ENCODE measurements around the gene ASXL2. TPM values are rescaled to one million over a fixed set of nuclear protein-coding genes. Genes with fewer than 3 reads are reported as not detected.
"Not testable (repeated sequence)": the region's sequence is repeated elsewhere in the genome, so short reads cannot be mapped to it uniquely, and the experiment has no call there.

Gene ASXL2
- total RNA-seq, 1 donor from 2014 or later = 7.3 TPM

DNA sequence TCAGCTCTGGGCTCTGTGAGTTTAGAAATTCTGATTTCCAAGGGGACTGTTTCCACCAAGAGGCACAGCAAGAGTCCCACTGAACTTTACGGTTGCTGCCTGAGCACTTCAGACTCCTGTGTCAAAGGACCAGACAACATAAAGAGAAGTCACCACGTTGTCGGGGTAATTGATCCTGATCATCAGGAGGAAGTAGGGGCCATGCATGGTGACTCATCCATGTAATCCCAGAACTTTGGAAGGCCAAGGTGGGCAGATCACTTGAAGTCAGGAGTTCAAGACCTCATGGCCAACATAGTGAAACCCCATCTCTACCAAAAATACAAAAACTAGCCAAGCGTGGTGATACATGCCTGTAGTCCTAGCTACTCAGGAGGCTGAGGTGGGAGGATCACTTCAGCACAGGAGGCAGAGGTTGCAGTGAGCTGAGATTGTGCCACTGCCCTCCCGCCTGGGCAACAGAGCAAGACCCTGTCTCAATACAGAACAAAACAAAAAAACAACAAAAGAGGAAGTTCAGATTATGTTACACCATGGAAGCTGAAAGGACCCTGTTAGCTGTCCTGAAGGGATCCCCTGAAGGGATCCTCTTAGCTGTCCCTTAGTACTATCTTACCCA lies 9.4 kb upstream of the ASXL2 start:
- DNase-seq = no peak

DNA sequence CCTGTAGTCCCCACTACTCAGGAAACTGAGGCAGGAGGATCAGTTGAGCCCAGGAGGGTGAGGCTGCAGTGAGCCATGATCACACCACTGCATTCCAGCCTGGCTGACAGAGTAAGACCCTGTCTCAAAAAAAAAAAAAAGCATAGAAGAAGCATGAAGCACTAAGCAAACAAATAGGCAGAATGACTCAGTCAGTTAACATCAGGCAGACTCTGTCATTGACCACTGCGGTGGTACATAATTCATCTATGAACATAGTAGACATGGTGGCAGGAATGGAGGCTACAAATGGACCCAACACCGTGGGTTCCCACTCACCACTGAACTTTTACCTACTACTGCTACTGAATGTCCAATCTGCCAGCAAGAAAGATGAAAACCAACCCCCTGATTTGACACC lies 7.6 kb upstream of the ASXL2 start:
- no peak for DNase-seq

DNA sequence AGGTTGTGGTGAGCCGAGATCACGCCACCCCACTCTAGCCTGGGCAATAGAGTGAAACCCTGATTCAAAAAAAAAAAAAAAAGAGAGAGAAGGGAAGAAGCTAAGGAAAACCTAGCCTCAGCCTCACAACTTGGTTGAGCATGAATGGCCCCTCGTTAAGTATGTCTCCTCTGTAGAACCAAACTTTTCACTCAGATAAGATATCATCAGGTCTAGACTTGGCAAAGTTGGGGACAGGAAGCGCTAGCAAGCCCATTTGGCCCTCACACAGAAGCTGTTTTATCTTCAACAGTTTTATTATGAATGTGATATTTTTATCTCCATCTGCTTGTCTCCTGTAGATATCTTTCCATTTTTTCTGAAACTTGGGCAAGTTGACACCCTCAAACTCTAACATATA lies 3.5 kb upstream of the ASXL2 start:
- no peak for DNase-seq

GRCh38 chr2:25879133-25879730 lies 945 bp upstream of the ASXL2 start:
- no peak for DNase-seq

DNA sequence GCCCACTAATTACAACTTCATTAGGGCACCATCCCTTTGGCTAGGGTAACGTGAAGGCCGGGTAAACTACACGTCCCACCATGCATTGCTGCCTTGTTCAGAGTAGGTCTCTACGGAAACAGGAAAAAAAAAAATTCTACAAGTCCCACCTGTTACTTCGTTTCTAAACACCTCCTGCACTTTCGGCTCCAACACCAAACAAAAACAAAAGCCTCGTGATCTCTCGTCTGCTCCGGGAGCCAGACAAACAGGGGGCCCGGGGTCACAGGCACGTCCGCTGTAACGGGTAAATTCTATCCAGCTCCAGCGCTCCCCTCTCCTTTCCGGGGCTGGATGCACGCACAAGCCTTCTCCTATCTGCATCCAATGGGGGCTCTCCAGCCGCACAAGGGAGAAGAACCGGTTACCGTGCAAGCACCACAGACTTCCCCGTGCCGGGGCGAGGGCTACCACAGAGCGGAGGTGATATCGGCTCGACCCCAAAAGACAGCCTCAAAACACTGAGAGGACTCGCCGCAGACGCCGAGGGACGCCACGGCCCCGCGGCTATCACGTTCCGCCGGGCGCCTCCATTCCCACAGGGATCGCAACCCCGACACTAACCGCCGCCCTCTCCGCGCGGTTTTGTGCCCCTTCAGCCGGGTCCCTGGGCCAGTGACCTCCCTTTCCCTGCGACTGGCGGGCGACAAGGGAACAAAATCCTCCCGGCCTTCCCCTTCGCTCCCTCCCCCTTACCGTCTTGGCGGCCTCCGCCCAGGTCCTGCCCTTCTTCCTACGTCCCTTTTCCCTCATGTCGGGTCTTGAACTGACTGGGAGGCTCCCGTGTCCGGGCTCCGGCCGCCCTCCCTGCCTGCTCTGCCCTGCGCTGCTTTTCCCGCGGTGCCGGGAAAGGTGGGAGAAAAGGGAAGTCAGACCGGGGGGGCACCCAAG lies 591 bp downstream of the ASXL2 start:
- peak; percentile 72 for DNase-seq

DNA sequence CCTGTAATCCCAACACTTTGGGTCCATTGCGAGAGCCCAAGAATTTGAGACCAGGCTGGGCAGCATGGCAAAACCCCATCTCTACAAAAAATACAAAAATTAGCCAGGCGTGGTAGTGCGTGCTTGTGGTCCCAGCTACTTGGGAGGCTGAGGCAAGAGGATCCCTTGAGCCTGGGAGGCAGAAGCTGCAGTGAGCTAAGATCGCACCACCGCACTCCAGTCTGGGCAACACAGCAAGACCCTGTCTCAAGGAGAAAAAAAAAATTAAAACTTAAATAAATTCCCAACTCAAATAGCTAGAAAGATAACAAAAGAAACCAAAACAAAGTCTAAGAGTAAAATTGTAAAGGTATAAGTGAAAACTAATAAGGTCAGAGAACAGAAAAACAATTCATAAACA lies 6.2 kb downstream of the ASXL2 start:
- no peak for DNase-seq

DNA sequence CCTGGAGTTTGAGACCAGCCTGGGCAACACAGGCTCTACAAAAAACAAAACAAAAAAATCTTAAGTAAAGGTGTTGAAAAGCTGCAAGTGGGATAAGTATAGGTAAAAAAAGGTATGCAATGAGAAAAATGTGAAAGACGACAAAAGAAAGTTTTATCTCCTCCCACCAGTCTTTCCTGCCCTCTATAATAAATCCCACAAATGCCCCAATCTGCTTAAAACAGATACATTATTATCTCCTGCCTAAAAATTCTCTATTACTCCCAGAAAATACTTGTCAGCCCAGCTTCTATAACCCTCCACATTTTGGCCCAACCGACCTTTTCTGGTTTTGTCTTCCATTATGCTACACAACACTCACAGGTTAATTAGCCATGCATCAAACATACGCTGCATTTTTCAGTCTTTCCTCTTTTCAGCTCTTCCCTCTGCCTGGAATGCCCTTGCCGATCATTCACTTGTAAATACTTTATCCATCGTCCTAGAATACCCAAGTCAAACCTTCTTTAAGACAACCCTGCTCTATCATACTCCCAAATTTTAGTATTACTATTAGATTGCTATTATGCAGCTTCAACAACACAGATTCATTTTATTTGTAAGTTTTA lies 10.8 kb downstream of the ASXL2 start:
- DNase-seq = no peak

GRCh38 chr2:25856377-25856776 lies 21.9 kb downstream of the ASXL2 start:
- no peak for DNase-seq

DNA sequence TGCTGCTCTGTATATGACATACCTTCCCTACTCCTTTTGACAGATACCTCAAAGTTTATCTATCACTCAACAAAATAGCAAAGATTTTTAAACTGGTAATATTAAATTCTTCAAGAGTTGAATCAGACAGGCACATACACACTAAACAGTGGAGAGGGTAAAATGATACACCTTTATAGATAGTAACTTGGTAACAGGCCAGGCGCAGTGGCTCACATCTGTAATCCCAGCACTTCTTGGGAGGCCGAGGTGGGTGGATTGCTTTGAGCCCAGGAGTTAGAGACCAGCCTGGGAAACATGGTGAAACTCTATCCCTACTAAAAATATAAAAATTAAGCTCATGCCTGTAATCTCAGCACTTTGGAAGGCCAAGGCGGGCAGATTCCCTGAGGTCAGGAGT lies 23.2 kb downstream of the ASXL2 start:
- DNase-seq = no peak

- DNase-seq = no peak
Measured at GRCh38 chr2:25854613-25855012, 23.7 kb downstream of the ASXL2 start.

DNA sequence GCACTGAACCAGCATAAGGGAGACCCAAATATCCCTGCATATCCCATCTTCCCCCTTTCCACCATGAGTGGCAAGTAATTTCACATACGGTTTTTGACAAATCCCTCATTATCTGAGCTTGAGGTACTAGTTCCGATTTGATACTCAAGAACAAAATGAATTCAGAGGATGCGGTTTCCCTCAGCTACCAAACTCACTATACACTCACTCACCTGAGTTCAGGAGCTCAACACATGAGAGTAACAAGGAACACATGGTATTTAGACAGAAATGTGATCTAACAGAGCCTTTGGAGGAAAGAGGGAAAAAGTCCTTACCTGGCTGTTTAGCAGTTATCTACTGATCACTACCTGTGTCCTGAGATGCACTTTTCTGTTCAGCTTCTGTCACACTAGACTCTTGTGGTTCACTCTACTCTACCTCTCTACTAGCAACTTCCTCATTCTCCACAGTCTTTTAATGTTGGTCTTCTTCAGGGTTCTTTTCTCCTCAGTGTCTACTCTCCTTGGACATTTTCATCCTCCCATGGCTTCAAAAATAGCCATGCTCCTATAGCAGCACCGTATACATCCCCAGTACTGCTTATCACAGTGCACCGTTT lies 25.1 kb downstream of the ASXL2 start:
- DNase-seq = no peak

GRCh38 chr2:25851740-25852503 lies 26.4 kb downstream of the ASXL2 start:
- peak; percentile 85 for DNase-seq

DNA sequence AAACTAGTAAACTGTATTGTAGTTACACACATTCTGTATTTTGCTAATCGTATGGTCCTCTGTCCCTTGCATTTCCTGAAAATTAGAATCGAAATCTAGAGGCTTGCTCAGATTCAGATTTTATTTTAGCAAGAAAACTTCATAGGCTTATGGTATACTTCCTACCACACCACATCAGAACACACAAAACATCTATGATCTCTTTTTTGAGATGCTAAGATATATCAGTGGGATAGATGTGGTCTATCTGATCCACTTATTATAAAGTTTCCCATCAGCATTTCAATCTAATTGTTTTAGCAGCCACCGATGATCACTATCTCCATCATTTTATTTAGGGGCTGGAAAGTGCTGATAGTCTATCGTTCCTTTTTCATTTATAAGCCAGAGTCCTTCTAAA lies 27.9 kb downstream of the ASXL2 start:
- not testable (repeated sequence) for DNase-seq

DNA sequence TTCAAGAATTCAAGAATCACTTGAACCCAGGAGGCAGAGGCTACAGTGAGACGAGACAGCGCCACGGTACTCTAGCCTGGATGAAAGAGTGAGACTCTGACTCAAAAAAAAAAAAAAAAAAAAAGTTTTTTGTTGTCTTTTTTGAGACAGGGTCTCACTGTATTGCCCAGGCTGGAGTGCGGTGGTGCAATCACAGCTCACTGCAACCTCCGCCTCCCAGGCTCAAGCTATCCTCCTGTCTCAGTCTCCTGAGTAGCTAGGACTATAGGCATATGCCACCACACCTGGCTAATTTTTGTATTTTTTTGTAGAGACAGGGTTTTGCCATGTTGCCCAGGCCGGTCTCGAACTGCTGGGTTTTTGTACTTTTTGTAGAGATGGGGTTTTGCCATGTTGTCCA lies 28.9 kb downstream of the ASXL2 start:
- DNase-seq = not testable (repeated sequence)

DNA sequence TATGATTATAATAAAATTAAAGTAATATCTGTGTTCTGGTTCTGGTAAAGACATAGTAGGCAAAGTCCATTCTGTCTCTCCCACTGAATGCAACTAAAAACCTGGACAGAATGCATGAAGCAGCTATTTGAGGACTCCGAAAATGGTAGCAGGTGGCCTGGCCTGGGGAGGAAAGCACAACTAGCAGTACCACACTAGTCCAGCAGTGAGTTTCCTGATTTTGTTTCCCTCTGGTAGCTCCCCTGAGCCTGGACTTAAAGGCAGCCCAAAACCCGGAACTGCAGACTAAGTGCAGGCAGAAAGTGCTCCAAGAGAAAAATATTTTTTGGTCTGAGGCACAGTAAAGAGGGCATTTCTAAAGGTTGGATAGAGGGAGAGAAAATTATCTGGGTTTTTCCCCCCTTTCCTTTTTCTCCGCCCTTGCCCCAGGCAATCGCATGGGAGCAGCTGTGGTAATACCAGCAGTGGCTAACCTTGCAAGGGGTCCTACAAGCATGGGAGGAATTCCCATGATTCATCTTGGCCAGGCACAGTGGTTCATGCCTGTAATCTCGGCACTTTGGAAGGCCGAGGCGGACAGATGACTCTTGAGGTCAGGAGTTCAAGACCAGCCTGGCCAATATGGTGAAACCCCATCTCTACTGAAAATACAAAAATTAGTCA lies 32.3 kb downstream of the ASXL2 start:
- DNase-seq = no peak

GRCh38 chr2:25844089-25844488 lies 34.2 kb downstream of the ASXL2 start:
- peak; percentile 19 for DNase-seq

DNA sequence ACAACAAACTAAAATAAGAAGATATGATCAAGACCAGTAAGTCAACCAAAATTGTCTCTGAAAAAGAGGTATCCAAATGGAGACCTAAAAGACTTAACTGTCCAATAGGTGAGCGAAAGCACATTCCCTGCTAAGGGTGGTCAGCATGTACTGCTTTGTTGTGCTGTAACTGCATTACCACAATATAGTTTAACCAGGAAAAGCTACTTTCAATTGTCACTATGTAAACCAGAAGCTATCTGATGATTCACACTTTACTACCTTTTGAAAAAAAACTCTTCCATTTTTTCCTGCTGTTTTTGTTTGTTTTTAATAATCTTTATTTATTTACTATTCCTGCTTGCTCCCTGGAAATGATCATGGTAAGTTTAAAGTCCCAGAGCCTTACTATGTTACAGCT lies 36.1 kb downstream of the ASXL2 start:
- peak; percentile 13 for DNase-seq

- DNase-seq = no peak
Measured at GRCh38 chr2:25838152-25838756, 40.0 kb downstream of the ASXL2 start.

DNA sequence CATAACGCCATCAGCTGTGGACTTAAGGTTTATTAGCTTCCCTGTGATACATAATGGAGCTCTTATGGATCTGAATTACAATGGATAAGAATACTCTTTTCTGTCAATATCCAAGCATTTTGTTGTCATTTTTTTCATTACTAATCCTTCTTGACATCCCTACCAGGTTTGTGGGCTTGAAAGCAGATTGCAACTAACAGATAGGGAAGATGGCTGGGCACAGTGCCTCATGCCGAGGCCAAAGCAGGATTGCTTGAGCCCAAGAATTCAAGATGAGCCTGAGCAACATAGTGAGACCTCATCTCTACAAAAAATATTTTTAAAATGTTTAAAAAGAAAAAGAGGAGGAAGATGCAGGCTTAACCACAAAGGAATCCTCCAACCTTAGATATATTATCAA lies 42.4 kb downstream of the ASXL2 start:
- no peak for DNase-seq

DNA sequence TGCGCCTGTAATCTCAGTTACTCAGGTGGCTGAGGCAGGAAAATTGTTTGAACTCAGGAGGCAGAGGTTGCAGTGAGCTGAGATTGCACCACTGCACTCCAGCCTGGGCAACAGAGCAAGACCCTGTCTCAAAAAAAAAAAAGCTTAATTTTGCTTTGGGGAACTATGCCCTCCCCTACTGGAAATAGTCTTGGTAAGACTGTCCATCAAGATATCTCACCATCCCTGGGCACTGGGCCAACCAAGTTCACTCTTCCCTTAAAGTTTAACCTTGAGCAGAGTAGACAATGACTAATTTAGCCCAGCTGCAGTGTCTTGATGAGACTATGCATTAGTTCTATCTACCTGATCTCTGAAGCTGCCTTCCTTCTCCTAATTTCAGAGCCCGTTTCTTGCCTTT lies 44.7 kb downstream of the ASXL2 start:
- DNase-seq = no peak

DNA sequence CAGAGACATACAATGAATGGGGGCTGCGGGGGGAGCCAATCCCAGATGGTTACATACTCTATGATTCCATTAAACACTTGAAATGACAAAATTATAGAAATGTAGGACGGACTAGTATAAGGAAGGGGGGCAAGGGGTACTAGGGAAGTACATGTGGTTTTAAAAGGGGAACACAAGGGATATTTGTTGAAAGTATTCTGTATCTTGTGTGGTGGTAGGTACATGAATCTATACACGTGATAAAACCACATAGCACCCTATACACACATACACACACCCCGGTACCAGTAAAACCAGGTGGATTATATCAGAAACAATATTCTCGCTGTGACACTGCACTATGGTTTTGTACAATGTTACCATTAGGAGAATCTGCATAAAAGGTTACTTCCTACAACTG lies 45.4 kb downstream of the ASXL2 start:
- DNase-seq = no peak
